Gastroesophageal sphincter (tissue), 4 donors: ENCODE data around the gene SOHLH1. TPM values are rescaled to one million over a fixed set of nuclear protein-coding genes. Genes with fewer than 3 reads are reported as not detected.

ENCODE experiments used
- ATAC-seq: fragments of 150-250 bp; one replicate; pipeline ENCODE4 v1.9.1; 2016; ENCODE audit warnings: mild to moderate bottlenecking, moderate library complexity
- H3K27ac ChIP-seq, 4 donors: fragments of 200-600 bp; sonication (generic) in 3 of 4; 1 replicate in 3 of 4; 2 replicates in 1 of 4; pipeline ENCODE4 v1.5.1; 2016 to 2019
- H3K27me3 ChIP-seq: fragments of 200-600 bp; sonication (generic); one replicate; pipeline ENCODE4 v1.5.1; 2019
- H3K36me3 ChIP-seq, 2 donors: fragments of 200-600 bp; sonication (generic); one replicate each; pipeline ENCODE4 v1.5.1; 2019; ENCODE audit warnings: control low read depth in 1 of 2
- H3K4me1 ChIP-seq, 3 donors: fragments of 200-600 bp; sonication (generic); 1 replicate in 2 of 3; 2 replicates in 1 of 3; pipeline ENCODE4 v1.5.1; 2016 to 2019; ENCODE audit warnings: control low read depth in 2 of 3
- H3K4me3 ChIP-seq, 2 donors: fragments of 200-600 bp; sonication (generic); one replicate each; pipeline ENCODE4 v1.5.1; 2019; ENCODE audit warnings: mild to moderate bottlenecking in 1 of 2, moderate library complexity in 1 of 2
- H3K9me3 ChIP-seq, 3 donors: fragments of 200-600 bp; sonication (generic); one replicate each; pipeline ENCODE4 v1.5.1; 2017 to 2019; ENCODE audit warnings: control low read depth in 2 of 3
- EP300 ChIP-seq: sonication (generic); formaldehyde crosslinking; IDR thresholded peaks from one replicate; pipeline ENCODE4 v1.6.1; 2017; ENCODE audit warnings: antibody characterized with exemption, mild to moderate bottlenecking
- POLR2A ChIP-seq, 2 donors: fragments of 450-650 bp; IDR thresholded peaks; one replicate each; pipeline ENCODE4 v1.6.1; 2017; ENCODE audit warnings: antibody characterized with exemption in 2 of 2, mild to moderate bottlenecking in 2 of 2, moderate library complexity in 1 of 2
- POLR2AphosphoS5 ChIP-seq: sonication (generic); formaldehyde crosslinking; IDR thresholded peaks from one replicate; pipeline ENCODE4 v1.6.1; 2017; ENCODE audit warnings: antibody characterized with exemption
- WGBS, 2 donors: methylation state at CpG; one replicate each; pipeline ENCODE4 v1.1.5; 2018; ENCODE audit warnings: low coverage in 1 of 2; 5-methylcytosine and 5-hydroxymethylcytosine counted together
- total RNA-seq, 4 donors: library from RNA; depleted of rRNA; stranded (reverse); fragments of >200 nt; gene quantifications; one replicate each; pipeline ENCODE4 v1.1.0, GENCODE V29; 2016
- TF ChIP-seq, protein P1 (sequence below), 4 experiments: fragments of 200-600 bp in 2 of 4; fragments of 450-650 bp in 2 of 4; sonication (generic) in 1 of 4; IDR thresholded peaks; one replicate each; pipeline ENCODE4 v1.5.1; 2017 to 2019; ENCODE audit warnings: antibody characterized with exemption in 4 of 4, mild to moderate bottlenecking in 2 of 4, moderate library complexity in 2 of 4

The SOHLH1 gene
- total RNA-seq, 4 donors from 2014 or later, result not detected

DNA sequence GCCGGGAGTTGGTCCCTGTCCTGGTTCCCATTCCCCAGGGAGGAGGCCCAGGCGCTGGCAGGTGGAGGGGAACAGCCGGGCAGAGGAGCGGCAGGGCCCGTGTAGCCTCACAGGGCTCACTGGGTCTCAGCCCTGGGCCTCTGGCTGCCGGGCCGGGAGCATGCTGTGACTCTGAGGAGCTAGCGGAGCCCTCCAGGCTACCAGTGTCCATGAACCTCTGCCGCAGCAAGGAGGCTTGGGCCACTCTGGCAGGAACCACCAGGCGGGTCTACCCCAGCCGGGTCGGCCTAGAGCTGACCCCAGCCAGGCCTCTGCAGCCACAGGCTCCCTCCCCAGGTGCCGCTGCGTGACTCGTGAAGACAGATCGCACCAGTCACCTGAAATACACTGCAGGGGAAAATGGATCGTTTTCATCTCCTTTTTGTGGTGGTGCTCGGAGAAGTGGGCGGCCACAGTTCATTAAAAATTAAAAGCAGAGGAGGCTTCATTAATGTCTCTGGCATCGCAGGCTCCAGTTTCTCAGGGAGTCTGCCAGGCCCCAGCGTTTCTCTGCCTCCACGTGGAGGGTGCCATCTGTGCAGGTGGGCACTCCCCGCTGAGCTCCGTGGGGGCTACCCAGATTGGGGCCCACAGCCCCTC is 46.5 kb upstream of the SOHLH1 start:
- no peak overlapping the region for H3K27ac ChIP-seq
- H3K4me1 ChIP-seq, result no peaks in the 10 kb centered on the region
- no peaks in the 10 kb centered on the region for H3K9me3 ChIP-seq
- no peaks in the 10 kb centered on the region for H3K36me3 ChIP-seq
- H3K27me3 ChIP-seq, result peaks cover 93% of the 10 kb centered on the region
- no peak for ATAC-seq
- no peak overlapping the region for H3K4me3 ChIP-seq
- TF ChIP-seq POLR2AphosphoS5 (no peak), POLR2A (IDR thresholded peaks at IDR 0.05) (no peak), EP300 (no peak)
- TF ChIP-seq, protein P1, sequence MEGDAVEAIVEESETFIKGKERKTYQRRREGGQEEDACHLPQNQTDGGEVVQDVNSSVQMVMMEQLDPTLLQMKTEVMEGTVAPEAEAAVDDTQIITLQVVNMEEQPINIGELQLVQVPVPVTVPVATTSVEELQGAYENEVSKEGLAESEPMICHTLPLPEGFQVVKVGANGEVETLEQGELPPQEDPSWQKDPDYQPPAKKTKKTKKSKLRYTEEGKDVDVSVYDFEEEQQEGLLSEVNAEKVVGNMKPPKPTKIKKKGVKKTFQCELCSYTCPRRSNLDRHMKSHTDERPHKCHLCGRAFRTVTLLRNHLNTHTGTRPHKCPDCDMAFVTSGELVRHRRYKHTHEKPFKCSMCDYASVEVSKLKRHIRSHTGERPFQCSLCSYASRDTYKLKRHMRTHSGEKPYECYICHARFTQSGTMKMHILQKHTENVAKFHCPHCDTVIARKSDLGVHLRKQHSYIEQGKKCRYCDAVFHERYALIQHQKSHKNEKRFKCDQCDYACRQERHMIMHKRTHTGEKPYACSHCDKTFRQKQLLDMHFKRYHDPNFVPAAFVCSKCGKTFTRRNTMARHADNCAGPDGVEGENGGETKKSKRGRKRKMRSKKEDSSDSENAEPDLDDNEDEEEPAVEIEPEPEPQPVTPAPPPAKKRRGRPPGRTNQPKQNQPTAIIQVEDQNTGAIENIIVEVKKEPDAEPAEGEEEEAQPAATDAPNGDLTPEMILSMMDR (IDR thresholded peaks at IDR 0.05), result no peak
- 40% methylated on average over 1 of the region's 24 CpGs; no CpG with 5 or more reads in 1 of the 2 donors for WGBS, 2 donors

DNA sequence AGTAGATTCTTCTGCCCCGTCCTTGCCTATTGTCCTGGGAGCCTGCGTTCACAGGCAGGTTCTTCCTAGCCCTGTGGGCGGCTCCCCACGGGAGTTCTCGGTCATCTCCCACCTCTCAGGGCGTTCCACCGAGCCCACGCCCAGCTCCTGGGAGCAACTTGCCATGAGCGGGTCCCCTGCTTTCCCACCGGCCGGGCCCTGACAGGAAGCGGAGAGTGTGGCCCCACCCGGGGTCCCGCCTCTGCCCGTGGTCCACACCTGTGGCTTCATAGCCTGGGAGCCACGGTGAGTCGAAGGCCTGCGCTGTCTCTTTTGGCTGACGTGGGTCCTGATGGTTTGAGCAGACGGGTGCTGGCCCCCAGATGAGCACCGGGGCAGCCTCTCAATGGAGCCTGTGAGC is 45.9 kb upstream of the SOHLH1 start:
- Histone ChIP-seq H3K27me3 (peaks cover 93% of the 10 kb centered on the region), H3K36me3 (no peaks in the 10 kb centered on the region), H3K9me3 (no peaks in the 10 kb centered on the region), H3K4me1 (no peaks in the 10 kb centered on the region), H3K27ac (no peak overlapping the region), H3K4me3 (no peak overlapping the region)
- TF ChIP-seq, protein P1 (IDR thresholded peaks at IDR 0.05), result no peak
- no peak for TF ChIP-seq POLR2A (IDR thresholded peaks at IDR 0.05)
- TF ChIP-seq POLR2AphosphoS5, result no peak
- no peak for TF ChIP-seq EP300
- ATAC-seq, result no peak
- WGBS, 2 donors, result no CpG with 5 or more reads among the region's 21 CpGs

DNA sequence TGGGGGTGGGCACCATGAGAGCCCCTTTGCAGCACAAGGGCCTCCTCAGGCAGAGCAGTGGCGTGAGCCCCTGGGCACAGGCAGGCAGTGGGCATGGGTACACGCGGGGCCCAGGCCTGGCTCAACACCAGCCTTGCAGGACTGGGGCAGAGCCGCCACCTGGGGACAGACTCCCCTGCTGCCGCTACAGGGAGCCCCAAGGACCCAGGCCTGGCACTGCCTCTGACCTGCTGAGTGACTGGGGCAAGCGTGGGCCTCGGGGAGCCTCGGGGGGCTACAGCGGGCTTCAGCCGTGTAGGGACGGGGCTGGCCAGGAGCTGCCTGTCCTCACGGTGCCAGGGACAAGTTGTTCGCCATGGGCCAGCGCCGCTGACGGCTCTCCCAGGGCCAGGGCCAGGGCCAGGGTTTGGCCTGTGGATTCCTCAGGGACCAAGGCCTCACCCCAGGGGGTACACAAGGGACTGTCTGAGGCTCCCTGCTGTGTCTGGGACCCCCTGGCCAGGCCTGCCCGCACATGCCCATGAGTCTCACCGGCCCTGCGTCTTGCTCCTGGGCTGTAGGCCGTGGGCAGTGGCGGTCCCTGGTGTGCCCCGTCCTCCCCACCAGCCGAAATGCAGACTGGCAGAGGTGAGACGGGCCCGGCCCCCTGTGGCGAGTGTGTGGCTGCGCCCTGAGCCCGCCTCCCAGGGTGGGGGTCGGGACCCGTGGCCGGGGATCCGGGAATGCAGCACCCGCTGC is 45.2 kb upstream of the SOHLH1 start:
- Histone ChIP-seq H3K27ac (no peak overlapping the region), H3K27me3 (peaks cover 93% of the 10 kb centered on the region), H3K9me3 (no peaks in the 10 kb centered on the region), H3K36me3 (no peaks in the 10 kb centered on the region), H3K4me3 (no peak overlapping the region), H3K4me1 (no peaks in the 10 kb centered on the region)
- 90% methylated on average over 2 of the region's 33 CpGs; no CpG with 5 or more reads in 1 of the 2 donors for WGBS, 2 donors
- TF ChIP-seq EP300 (no peak), POLR2AphosphoS5 (no peak), POLR2A (IDR thresholded peaks at IDR 0.05) (no peak)
- TF ChIP-seq, protein P1 (IDR thresholded peaks at IDR 0.05), result no peak
- no peak for ATAC-seq

DNA sequence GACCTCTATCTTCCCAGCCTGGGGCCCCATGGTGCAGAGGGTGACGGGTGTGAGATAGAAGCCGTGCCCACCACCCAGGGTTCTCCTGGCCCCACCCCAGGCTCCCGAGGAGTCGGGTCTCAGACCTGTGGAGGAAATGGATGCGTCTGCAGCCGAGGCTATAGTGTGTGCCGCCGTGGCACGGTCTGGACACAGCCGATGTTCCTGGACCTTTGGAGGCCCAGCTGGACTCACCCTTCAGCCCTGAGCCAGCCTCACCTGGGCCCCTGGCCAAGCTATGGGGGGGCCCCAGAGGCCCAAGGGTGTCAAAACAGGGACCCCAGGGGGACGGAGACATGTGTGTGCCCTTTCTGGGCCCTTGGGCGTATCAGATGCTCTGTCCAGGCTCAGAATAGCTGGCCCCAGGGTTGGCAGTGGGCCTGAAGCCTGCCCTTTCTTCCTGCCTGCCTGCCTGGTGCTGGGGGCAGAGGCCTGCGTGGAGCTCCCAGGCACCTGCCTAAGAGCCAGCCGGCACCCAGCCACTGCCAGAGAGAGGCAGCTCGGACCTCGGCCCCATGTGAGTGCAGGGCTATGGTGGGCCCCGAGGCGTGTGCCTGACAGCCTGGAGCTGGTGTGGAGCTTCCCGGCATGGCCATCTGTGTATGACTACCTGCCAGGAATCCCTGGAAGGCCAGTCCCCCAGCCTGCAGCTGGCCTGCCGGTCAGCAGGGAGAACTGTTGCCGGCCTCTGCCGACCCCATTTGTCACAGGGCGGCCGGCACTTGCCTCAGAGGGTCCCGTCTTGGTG is 44.5 kb upstream of the SOHLH1 start:
- Histone ChIP-seq H3K27ac (no peak overlapping the region), H3K4me3 (no peak overlapping the region), H3K9me3 (no peaks in the 10 kb centered on the region), H3K36me3 (no peaks in the 10 kb centered on the region), H3K4me1 (no peaks in the 10 kb centered on the region), H3K27me3 (peaks cover 93% of the 10 kb centered on the region)
- ATAC-seq, result no peak
- TF ChIP-seq, protein P1 (IDR thresholded peaks at IDR 0.05), result no peak
- no peak for TF ChIP-seq EP300
- TF ChIP-seq POLR2A (IDR thresholded peaks at IDR 0.05), result no peak
- no peak for TF ChIP-seq POLR2AphosphoS5
- 50% methylated on average over 1 of the region's 25 CpGs; no CpG with 5 or more reads in 1 of the 2 donors for WGBS, 2 donors
